K562 (cell line): Measurements from ENCODE around the gene WDR90. TPM values are rescaled to one million over a fixed set of nuclear protein-coding genes. Genes with fewer than 3 reads are reported as not detected.

Experiments
- AFF4 ChIP-seq: sonication (generic); formaldehyde crosslinking; IDR thresholded peaks from 2 replicates; pipeline ENCODE4 v1.8.0; 2023; ENCODE audit warnings: mild to moderate bottlenecking, missing genetic modification reagents
- ATF2 ChIP-seq: sonication (generic); formaldehyde crosslinking; IDR thresholded peaks from 2 replicates; pipeline ENCODE4 v1.8.1; 2022; ENCODE audit warnings: missing genetic modification reagents
- EHMT2 ChIP-seq: fragments of 450-650 bp; IDR thresholded peaks from 2 replicates; pipeline ENCODE4 v1.6.1; 2018; ENCODE audit warnings: antibody characterized with exemption
- KAT7 ChIP-seq: sonication (generic); formaldehyde crosslinking; IDR thresholded peaks from 2 replicates; pipeline ENCODE4 v1.8.0; 2022; ENCODE audit warnings: missing genetic modification reagents, mild to moderate bottlenecking, borderline replicate concordance
- RAD21 ChIP-seq, 2 experiments: fragments of 250-450 bp in 1 of 2; fragments of 450-650 bp in 1 of 2; sonication (Bioruptor Pico) in 1 of 2; formaldehyde crosslinking in 1 of 2; IDR thresholded peaks in 1 of 2; conservative IDR thresholded peaks in 1 of 2; 2 replicates each; pipeline versions ENCODE4 v1.4.0 to v1.8.0; 2020 to 2022; ENCODE audit warnings: mild to moderate bottlenecking in 2 of 2, moderate library complexity in 1 of 2
- SMAD3 ChIP-seq: fragments of 450-650 bp; formaldehyde crosslinking; conservative IDR thresholded peaks from 2 replicates; pipeline ENCODE4 v1.4.0; 2020; ENCODE audit warnings: mild to moderate bottlenecking
- TCF7 ChIP-seq: sonication (generic); IDR thresholded peaks from 2 replicates; pipeline ENCODE4 v1.6.1; 2016; ENCODE audit warnings: antibody characterized with exemption, borderline replicate concordance
- ZBTB26 ChIP-seq: fragments of 450-650 bp; formaldehyde crosslinking; IDR thresholded peaks from 2 replicates; pipeline ENCODE4 v1.4.0; 2022; ENCODE audit warnings: missing genetic modification characterization
- ZNF766 ChIP-seq: fragments of 200-800 bp; sonication (Bioruptor generic); conservative IDR thresholded peaks from 2 replicates; pipeline ENCODE4 v1.6.1; 2016; ENCODE audit warnings: missing genetic modification characterization, missing compliant biosample characterization
- ZSCAN29 ChIP-seq: fragments of 450-650 bp; IDR thresholded peaks from 2 replicates; pipeline ENCODE4 v1.6.1; 2017
- polyA plus RNA-seq, 8 experiments: library from polyadenylated mRNA; depleted of rRNA in 4 of 8; stranded (reverse) in 5 of 8; unstranded in 3 of 8; fragments of >200 nt; fragmentation: Nextera tagmentation in 2 of 8; fragmentation: Illumina TruSeq in 1 of 8; extraction: Ambion mirVana in 2 of 8; extraction: Trizol in 1 of 8; gene quantifications; 2 replicates each; pipeline versions ENCODE4 v1.2.1 to v1.2.3, GENCODE V29; 2011 to 2014; ENCODE audit warnings: inconsistent platforms in 1 of 8, missing spikeins in 1 of 8
- total RNA-seq, 7 experiments: library from RNA; depleted of rRNA in 6 of 7; stranded (reverse); fragments of >200 nt in 6 of 7; fragmentation: Illumina TruSeq in 2 of 7; extraction: Trizol in 2 of 7; gene quantifications; 2 replicates each; pipeline versions ENCODE4 v1.2.1 to v1.2.3, GENCODE V29; 2011 to 2021; ENCODE audit warnings: low replicate concordance in 1 of 7

The WDR90 gene
- total and polyA plus RNA-seq, 9 of the 15 experiments (the other 6 are each of a cell fraction or from before 2014, with no cell fraction given), result 0.44 to 12.6 (median 3.3) TPM

GRCh38 chr16:636206-637080 is 12.7 kb upstream of the WDR90 start, which contains the start of gene METTL26 (continued):
- TF ChIP-seq TCF7, result no peak; the same call in 1 of the 2 replicates
- TF ChIP-seq KAT7 (CRISPR knock-in tag), result peak; percentile 67
- no peak; the same call in 1 of the 2 replicates for TF ChIP-seq ZSCAN29
- no peak for TF ChIP-seq ZBTB26 (CRISPR knock-in tag)
- peak; percentile 9 to 41; a peak in 2 of 4 replicates for TF ChIP-seq RAD21 (CRISPR knock-in tag; conservative IDR thresholded peaks at IDR 0.05 in 1 of 2, IDR thresholded peaks at IDR 0.05 in 1 of 2)
- peak; percentile 58; the same call in 1 of the 2 replicates for TF ChIP-seq AFF4 (CRISPR knock-in tag)
- TF ChIP-seq EHMT2, result no peak
- TF ChIP-seq ATF2, result no peak
- TF ChIP-seq ZNF766, result peak; percentile 49
- no peak for TF ChIP-seq SMAD3 (CRISPR knock-in tag)
